Breast epithelium (tissue), 4 donors: ENCODE data around the gene CREB3L4. TPM values are rescaled to one million over a fixed set of nuclear protein-coding genes. Genes with fewer than 3 reads are reported as not detected.

Experiments
- DNase-seq, 2 donors: peaks; one replicate each; pipeline ENCODE4 v3.0.0-alpha.2; 2019; ENCODE audit warnings: low spot score in 2 of 2
- H3K27ac ChIP-seq, 2 donors: fragments of 200-600 bp; sonication (generic) in 1 of 2; one replicate each; pipeline ENCODE4 v1.5.1; 2016 to 2019; ENCODE audit warnings: mild to moderate bottlenecking in 1 of 2
- H3K27me3 ChIP-seq, 2 donors: fragments of 200-600 bp; sonication (generic) in 1 of 2; one replicate each; pipeline versions ENCODE4 v1.5.1 to v1.6.0; 2017 to 2019; ENCODE audit warnings: control low read depth in 1 of 2, mild to moderate bottlenecking in 1 of 2
- H3K36me3 ChIP-seq: fragments of 200-600 bp; one replicate; pipeline ENCODE4 v1.5.1; 2019
- H3K4me1 ChIP-seq, 2 donors: fragments of 200-600 bp; sonication (generic); one replicate each; pipeline ENCODE4 v1.5.1; 2016 to 2019; ENCODE audit warnings: control low read depth in 1 of 2
- H3K4me3 ChIP-seq, 3 donors: fragments of 200-600 bp; sonication (generic); 1 replicate in 2 of 3; 2 replicates in 1 of 3; pipeline ENCODE4 v1.5.1; 2016 to 2019; ENCODE audit warnings: mild to moderate bottlenecking in 3 of 3, moderate library complexity in 2 of 3
- H3K9me3 ChIP-seq, 2 donors: fragments of 200-600 bp; sonication (generic) in 1 of 2; one replicate each; pipeline ENCODE4 v1.5.1; 2016 to 2019; ENCODE audit warnings: control low read depth in 1 of 2
- CTCF ChIP-seq, 3 donors: fragments of 450-650 bp; IDR thresholded peaks; one replicate each; pipeline ENCODE4 v1.5.1; 2016 to 2017; ENCODE audit warnings: antibody characterized with exemption in 3 of 3, mild to moderate bottlenecking in 3 of 3, moderate library complexity in 3 of 3
- POLR2A ChIP-seq: fragments of 450-650 bp; IDR thresholded peaks from one replicate; pipeline ENCODE4 v1.6.1; 2016; ENCODE audit warnings: antibody characterized with exemption, mild to moderate bottlenecking, moderate library complexity
- POLR2AphosphoS5 ChIP-seq, 3 donors: sonication (generic); formaldehyde crosslinking; IDR thresholded peaks; one replicate each; pipeline ENCODE4 v1.6.1; 2017; ENCODE audit warnings: antibody characterized with exemption in 3 of 3
- intact Hi-C: fragments of 100-400 bp; cut with DNase I; formaldehyde crosslinking; loops from one replicate; pipeline ENCODE4 v1.15.1; 2023; ENCODE audit warnings: low total_unique reads
- total RNA-seq, 3 donors: library from RNA; depleted of rRNA; stranded (reverse); fragments of >200 nt; gene quantifications; one replicate each; pipeline ENCODE4 v1.1.0, GENCODE V29; 2016

Gene CREB3L4
- total RNA-seq, 3 donors from 2014 or later = 10.6 to 80.5 (median 65.2) TPM

- H3K27me3 ChIP-seq = no peaks in the 10 kb centered on the region
- H3K9me3 ChIP-seq = no peaks in the 10 kb centered on the region
- no peak overlapping the region for H3K4me3 ChIP-seq
- no peak for DNase-seq
- no peak for TF ChIP-seq POLR2A
- no peaks in the 10 kb centered on the region for H3K4me1 ChIP-seq
- H3K27ac ChIP-seq = no peak overlapping the region
- H3K36me3 ChIP-seq = peaks cover 5% of the 10 kb centered on the region
- intact Hi-C loops = no loop called here
These were observed 33.7 kb upstream of the CREB3L4 start for GRCh38 chr1:153933955-153934354.

DNA sequence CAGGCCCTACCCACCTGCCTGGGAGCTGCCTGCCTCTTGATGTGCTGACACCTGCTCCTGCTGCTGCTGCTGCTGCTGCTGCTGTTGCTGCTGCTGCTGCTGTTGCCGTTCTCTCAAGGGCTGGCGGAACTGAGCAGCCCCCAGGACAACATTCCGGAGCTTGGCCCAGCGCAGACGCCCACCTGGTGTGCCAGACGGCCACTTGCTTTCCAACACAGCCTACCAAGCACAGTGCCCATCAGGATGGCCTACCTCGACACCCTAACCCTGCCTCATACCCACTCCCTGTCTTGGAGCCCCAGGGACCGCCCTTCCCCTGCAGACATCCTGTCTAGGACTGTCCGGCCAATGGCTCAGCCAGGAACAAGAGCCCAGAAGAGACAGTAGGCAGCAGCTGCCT is 33.0 kb upstream of the CREB3L4 start:
- Histone ChIP-seq H3K4me1 (no peaks in the 10 kb centered on the region), H3K36me3 (peaks cover 5% of the 10 kb centered on the region), H3K9me3 (no peaks in the 10 kb centered on the region), H3K27me3 (no peaks in the 10 kb centered on the region), H3K27ac (no peak overlapping the region), H3K4me3 (no peak overlapping the region)
- DNase-seq = no peak
- intact Hi-C loops = no loop called here
- TF ChIP-seq POLR2AphosphoS5 (IDR thresholded peaks at IDR 0.05) (no peak), CTCF (IDR thresholded peaks at IDR 0.05) (no peak)

GRCh38 chr1:153936011-153936802 is 31.5 kb upstream of the CREB3L4 start:
- H3K4me3 ChIP-seq = no peak overlapping the region
- TF ChIP-seq CTCF (IDR thresholded peaks at IDR 0.05) (no peak), POLR2AphosphoS5 (IDR thresholded peaks at IDR 0.05) (no peak), POLR2A (no peak)
- no peaks in the 10 kb centered on the region for H3K27me3 ChIP-seq
- no peaks in the 10 kb centered on the region for H3K9me3 ChIP-seq
- H3K27ac ChIP-seq = no peak overlapping the region
- DNase-seq = no peak
- H3K36me3 ChIP-seq = peaks cover 5% of the 10 kb centered on the region
- no peaks in the 10 kb centered on the region for H3K4me1 ChIP-seq
- intact Hi-C loops = no loop called here

GRCh38 chr1:153937331-153937730 is 30.4 kb upstream of the CREB3L4 start:
- Histone ChIP-seq H3K27ac (no peak overlapping the region), H3K27me3 (no peaks in the 10 kb centered on the region), H3K4me1 (no peaks in the 10 kb centered on the region), H3K9me3 (no peaks in the 10 kb centered on the region), H3K4me3 (no peak overlapping the region), H3K36me3 (peaks cover 5% of the 10 kb centered on the region)
- TF ChIP-seq POLR2AphosphoS5 (IDR thresholded peaks at IDR 0.05) = no peak
- TF ChIP-seq POLR2A = no peak
- no peak for TF ChIP-seq CTCF (IDR thresholded peaks at IDR 0.05)
- no peak for DNase-seq
- intact Hi-C loops = no loop called here

DNA sequence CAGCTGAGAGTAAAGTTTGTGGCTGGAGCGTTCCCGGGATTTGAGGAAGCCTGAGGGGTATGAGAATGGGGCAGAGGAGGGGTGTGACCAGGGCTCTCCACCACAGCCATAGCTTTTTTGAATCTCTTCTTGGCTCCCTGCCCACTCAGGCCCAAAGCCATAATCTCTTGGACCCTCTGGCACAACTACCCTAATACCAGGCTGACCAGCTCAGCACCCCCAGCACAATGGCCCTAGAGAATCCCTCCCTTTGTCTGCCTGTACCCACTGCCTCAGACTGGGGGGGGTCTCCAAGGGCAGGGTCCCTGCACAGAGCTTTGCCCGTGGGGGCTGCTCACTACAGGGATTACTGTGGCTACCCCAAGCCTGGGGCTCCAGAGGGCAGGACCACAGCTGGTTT is 28.7 kb upstream of the CREB3L4 start:
- Histone ChIP-seq H3K9me3 (no peaks in the 10 kb centered on the region), H3K4me1 (no peaks in the 10 kb centered on the region), H3K27ac (no peak overlapping the region), H3K27me3 (no peaks in the 10 kb centered on the region), H3K36me3 (peaks cover 5% of the 10 kb centered on the region), H3K4me3 (no peak overlapping the region)
- intact Hi-C loops = no loop called here
- no peak for TF ChIP-seq CTCF (IDR thresholded peaks at IDR 0.05)
- TF ChIP-seq POLR2A = no peak
- no peak for TF ChIP-seq POLR2AphosphoS5 (IDR thresholded peaks at IDR 0.05)
- no peak for DNase-seq
